ENCODE measurements around the gene WNK4. TPM values are rescaled to one million over a fixed set of nuclear protein-coding genes. Genes with fewer than 3 reads are reported as not detected.

Gene WNK4
- polyA plus RNA-seq, 1 donor, result 16.9 TPM

DNA sequence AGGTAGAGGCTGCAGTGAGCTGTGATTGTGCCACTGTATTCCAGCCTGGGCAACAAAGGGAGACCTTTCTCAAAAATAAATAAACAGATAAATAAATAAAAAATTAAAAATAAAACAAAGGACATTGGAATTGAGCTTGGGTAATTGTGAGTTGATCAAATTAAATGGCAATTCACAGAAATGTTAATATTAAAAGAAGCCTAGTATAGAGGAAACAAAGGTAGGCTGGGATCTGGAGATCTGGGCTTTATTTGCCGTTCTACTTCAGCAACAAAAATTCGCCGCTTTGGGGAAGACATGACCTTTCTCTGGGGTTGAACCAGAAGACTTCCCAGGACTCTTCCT lies 7.5 kb upstream of the WNK4 start:
- H3K4me3 ChIP-seq (ENCODE audit: low read length), result peak overlapping the region; percentile 93
- DNase-seq, result no peak
- no peaks in the 10 kb centered on the region for H3K9me3 ChIP-seq (ENCODE audit: control insufficient read depth, low read depth, low read length)
- peaks cover 10% of the 10 kb centered on the region for H3K4me1 ChIP-seq (ENCODE audit: control insufficient read depth, insufficient read depth, low read length)
- peak overlapping the region; percentile 83 for H3K27ac ChIP-seq (ENCODE audit: low read length)
- WGBS (ENCODE audit: insufficient coverage, low lambda C conversion rate), result no CpG with 5 or more reads among the region's 3 CpGs
- H3K36me3 ChIP-seq (ENCODE audit: control insufficient read depth, insufficient read depth, low read length), result peaks cover 28% of the 10 kb centered on the region
- H3K27me3 ChIP-seq (ENCODE audit: control insufficient read depth, insufficient read depth, low read length), result no peaks in the 10 kb centered on the region

DNA sequence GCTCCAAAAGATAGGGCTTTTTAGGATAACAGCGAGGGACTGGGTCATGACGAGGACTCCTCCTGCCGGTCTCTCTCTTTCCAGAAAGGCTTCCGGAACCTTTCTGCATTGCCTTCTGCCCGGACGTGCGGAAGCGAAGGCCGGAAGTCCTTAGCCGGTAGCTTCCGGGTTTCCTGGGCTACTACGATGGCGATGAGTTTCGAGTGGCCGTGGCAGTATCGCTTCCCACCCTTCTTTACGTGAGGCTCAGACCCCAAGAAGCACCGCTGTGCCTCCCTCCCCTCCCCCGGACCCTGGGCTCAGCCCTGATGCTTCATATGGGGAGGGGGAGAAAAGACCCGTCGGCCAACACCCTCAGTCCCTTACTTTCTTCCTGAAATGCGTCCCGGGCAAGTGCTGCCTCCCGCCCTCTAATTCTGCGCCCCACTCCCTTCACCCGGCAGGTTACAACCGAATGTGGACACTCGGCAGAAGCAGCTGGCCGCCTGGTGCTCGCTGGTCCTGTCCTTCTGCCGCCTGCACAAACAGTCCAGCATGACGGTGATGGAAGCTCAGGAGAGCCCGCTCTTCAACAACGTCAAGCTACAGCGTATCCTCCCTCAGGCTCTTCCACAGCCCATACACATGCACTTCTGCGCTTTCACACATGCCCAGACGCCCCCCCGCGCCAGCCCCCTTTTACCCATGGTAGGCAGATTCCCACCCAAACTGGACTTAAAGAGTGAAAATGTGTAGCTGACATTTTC lies 6.9 kb upstream of the WNK4 start, which contains the start of gene VPS25:
VPS25 (plus strand) TSS at position 160 of the 746 bp plus-strand sequence; CDS start at position 187, 27 bp downstream.
- H3K9me3 ChIP-seq (ENCODE audit: control insufficient read depth, low read depth, low read length), result no peaks in the 10 kb centered on the region
- H3K36me3 ChIP-seq (ENCODE audit: control insufficient read depth, insufficient read depth, low read length), result peaks cover 32% of the 10 kb centered on the region
- peak within 1 kb of the TSS; percentile 83 for H3K27ac ChIP-seq (ENCODE audit: low read length)
- H3K27me3 ChIP-seq (ENCODE audit: control insufficient read depth, insufficient read depth, low read length), result no peaks in the 10 kb centered on the region
- peaks cover 11% of the 10 kb centered on the region for H3K4me1 ChIP-seq (ENCODE audit: control insufficient read depth, insufficient read depth, low read length)
- WGBS (ENCODE audit: insufficient coverage, low lambda C conversion rate), result 0% methylated on average over 2 of the region's 39 CpGs
- H3K4me3 ChIP-seq (ENCODE audit: low read length), result peak within 1 kb of the TSS; percentile 93
- DNase-seq, result peak; percentile 78 to 84

GRCh38 chr17:42774066-42774745 lies 6.2 kb upstream of the WNK4 start:
- H3K4me1 ChIP-seq (ENCODE audit: control insufficient read depth, insufficient read depth, low read length), result peaks cover 17% of the 10 kb centered on the region
- WGBS (ENCODE audit: insufficient coverage, low lambda C conversion rate), result no CpG with 5 or more reads among the region's 3 CpGs
- no peaks in the 10 kb centered on the region for H3K9me3 ChIP-seq (ENCODE audit: control insufficient read depth, low read depth, low read length)
- no peaks in the 10 kb centered on the region for H3K27me3 ChIP-seq (ENCODE audit: control insufficient read depth, insufficient read depth, low read length)
- DNase-seq, result no peak
- peaks cover 39% of the 10 kb centered on the region for H3K36me3 ChIP-seq (ENCODE audit: control insufficient read depth, insufficient read depth, low read length)
- H3K27ac ChIP-seq (ENCODE audit: low read length), result peak overlapping the region; percentile 83
- peak overlapping the region; percentile 93 for H3K4me3 ChIP-seq (ENCODE audit: low read length)

DNA sequence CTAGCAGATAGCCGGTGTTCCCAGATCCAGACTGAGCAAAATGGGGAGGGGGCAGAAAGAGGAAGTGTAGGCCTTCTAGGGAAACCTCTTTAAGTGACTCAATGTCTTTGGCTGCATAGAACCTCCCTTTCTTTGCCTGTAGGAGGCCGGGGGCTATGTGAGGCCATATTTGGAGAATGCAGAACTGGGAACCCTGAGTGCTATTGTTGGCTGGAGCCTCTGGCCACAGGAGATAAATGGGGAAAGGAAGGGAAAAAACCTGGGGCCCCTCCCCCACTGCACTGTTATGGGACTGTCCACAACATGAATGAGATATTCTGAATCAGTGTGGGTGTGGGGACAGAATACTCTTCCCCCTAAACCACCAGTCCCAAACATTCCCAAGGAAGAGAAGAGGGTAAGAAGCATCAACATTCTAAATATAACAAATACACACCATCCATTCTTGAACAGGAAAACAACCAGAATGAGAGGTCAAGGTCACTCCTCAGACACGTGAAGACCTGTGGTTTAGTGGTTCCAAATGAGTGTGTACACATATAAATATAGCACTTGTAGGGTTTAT lies 4.8 kb upstream of the WNK4 start:
- H3K9me3 ChIP-seq (ENCODE audit: control insufficient read depth, low read depth, low read length), result no peaks in the 10 kb centered on the region
- H3K4me1 ChIP-seq (ENCODE audit: control insufficient read depth, insufficient read depth, low read length), result peaks cover 23% of the 10 kb centered on the region
- H3K27me3 ChIP-seq (ENCODE audit: control insufficient read depth, insufficient read depth, low read length), result no peaks in the 10 kb centered on the region
- no CpG with 5 or more reads among the region's 3 CpGs for WGBS (ENCODE audit: insufficient coverage, low lambda C conversion rate)
- no peak overlapping the region for H3K4me3 ChIP-seq (ENCODE audit: low read length)
- H3K36me3 ChIP-seq (ENCODE audit: control insufficient read depth, insufficient read depth, low read length), result peaks cover 41% of the 10 kb centered on the region
- no peak for DNase-seq
- H3K27ac ChIP-seq (ENCODE audit: low read length), result no peak overlapping the region

DNA sequence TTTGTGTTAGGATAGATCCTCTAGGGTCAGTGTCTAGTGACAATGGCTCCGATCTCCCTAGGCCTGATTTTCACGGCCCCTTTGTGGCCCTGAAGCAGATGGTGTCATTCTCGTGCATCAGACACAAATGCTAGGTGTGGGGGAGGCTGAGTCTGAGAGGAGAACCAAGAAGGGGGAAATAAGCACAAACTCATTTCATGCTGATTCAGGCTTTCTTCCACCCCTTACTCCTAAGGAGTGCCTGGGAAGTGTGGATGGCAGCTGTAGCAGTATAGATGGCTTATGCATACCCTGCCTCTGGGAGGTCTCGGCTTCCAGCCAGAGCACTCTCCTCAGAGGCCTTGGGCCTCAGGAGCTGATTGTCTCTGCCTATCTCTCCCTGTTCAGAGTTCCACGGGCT lies 1.8 kb upstream of the WNK4 start:
- Histone ChIP-seq H3K4me1 (ENCODE audit: control insufficient read depth, insufficient read depth, low read length) (peaks cover 32% of the 10 kb centered on the region), H3K4me3 (ENCODE audit: low read length) (no peak overlapping the region), H3K9me3 (ENCODE audit: control insufficient read depth, low read depth, low read length) (no peaks in the 10 kb centered on the region), H3K27me3 (ENCODE audit: control insufficient read depth, insufficient read depth, low read length) (peaks cover 28% of the 10 kb centered on the region), H3K27ac (ENCODE audit: low read length) (peak overlapping the region; percentile 74), H3K36me3 (ENCODE audit: control insufficient read depth, insufficient read depth, low read length) (peaks cover 41% of the 10 kb centered on the region)
- WGBS (ENCODE audit: insufficient coverage, low lambda C conversion rate), result no CpG with 5 or more reads among the region's 5 CpGs
- no peak for DNase-seq

DNA sequence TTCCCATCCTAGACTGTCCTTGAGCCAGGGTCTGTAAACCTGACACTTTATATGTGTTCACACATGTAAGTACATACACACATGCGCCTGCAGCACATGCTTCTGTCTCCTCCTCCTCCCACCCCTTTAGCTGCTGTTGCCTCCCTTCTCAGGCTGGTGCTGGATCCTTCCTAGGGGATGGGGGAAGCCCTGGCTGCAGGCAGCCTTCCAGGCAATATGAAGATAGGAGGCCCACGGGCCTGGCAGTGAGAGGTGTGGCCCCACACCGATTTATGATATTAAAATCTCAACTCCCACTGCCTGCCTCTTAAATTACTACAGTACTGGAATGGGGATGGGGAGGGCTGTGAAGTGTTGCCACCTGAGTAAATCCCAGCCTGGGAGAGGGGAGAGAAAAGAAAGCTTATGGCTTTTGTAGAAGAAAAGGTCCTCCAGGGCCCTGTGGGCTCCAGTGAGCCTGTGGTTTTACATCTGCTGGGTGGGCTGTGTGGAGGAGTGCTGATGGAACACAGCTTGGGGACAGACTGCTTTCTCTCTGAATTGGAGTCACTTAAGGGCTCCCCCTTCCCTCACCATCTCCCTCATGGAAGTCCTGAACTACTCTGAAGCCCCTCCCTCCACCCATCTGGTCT lies 990 bp upstream of the WNK4 start:
- WGBS (ENCODE audit: insufficient coverage, low lambda C conversion rate), result no CpG with 5 or more reads among the region's 3 CpGs
- H3K36me3 ChIP-seq (ENCODE audit: control insufficient read depth, insufficient read depth, low read length), result peaks cover 44% of the 10 kb centered on the region
- H3K4me3 ChIP-seq (ENCODE audit: low read length), result no peak overlapping the region
- peak overlapping the region; percentile 74 for H3K27ac ChIP-seq (ENCODE audit: low read length)
- peaks cover 25% of the 10 kb centered on the region for H3K4me1 ChIP-seq (ENCODE audit: control insufficient read depth, insufficient read depth, low read length)
- H3K27me3 ChIP-seq (ENCODE audit: control insufficient read depth, insufficient read depth, low read length), result peaks cover 37% of the 10 kb centered on the region
- no peak for DNase-seq
- no peaks in the 10 kb centered on the region for H3K9me3 ChIP-seq (ENCODE audit: control insufficient read depth, low read depth, low read length)

- peaks cover 53% of the 10 kb centered on the region for H3K27me3 ChIP-seq (ENCODE audit: control insufficient read depth, insufficient read depth, low read length)
- H3K27ac ChIP-seq (ENCODE audit: low read length), result peak overlapping the region; percentile 50
- no peaks in the 10 kb centered on the region for H3K9me3 ChIP-seq (ENCODE audit: control insufficient read depth, low read depth, low read length)
- H3K4me1 ChIP-seq (ENCODE audit: control insufficient read depth, insufficient read depth, low read length), result peaks cover 22% of the 10 kb centered on the region
- H3K36me3 ChIP-seq (ENCODE audit: control insufficient read depth, insufficient read depth, low read length), result peaks cover 31% of the 10 kb centered on the region
- no peak for DNase-seq
- no CpG with 5 or more reads among the region's 39 CpGs for WGBS (ENCODE audit: insufficient coverage, low lambda C conversion rate)
- peak overlapping the region; percentile 68 for H3K4me3 ChIP-seq (ENCODE audit: low read length)
Observed at GRCh38 chr17:42780851-42781638, 635 bp downstream of the WNK4 start.

GRCh38 chr17:42781639-42782165 lies 1.3 kb downstream of the WNK4 start:
- WGBS (ENCODE audit: insufficient coverage, low lambda C conversion rate), result no CpG with 5 or more reads among the region's 10 CpGs
- Histone ChIP-seq H3K9me3 (ENCODE audit: control insufficient read depth, low read depth, low read length) (no peaks in the 10 kb centered on the region), H3K27ac (ENCODE audit: low read length) (no peak overlapping the region), H3K4me1 (ENCODE audit: control insufficient read depth, insufficient read depth, low read length) (peaks cover 22% of the 10 kb centered on the region), H3K4me3 (ENCODE audit: low read length) (peak overlapping the region; percentile 68), H3K27me3 (ENCODE audit: control insufficient read depth, insufficient read depth, low read length) (peaks cover 53% of the 10 kb centered on the region), H3K36me3 (ENCODE audit: control insufficient read depth, insufficient read depth, low read length) (peaks cover 26% of the 10 kb centered on the region)
- no peak for DNase-seq

- H3K36me3 ChIP-seq (ENCODE audit: control insufficient read depth, insufficient read depth, low read length), result peaks cover 25% of the 10 kb centered on the region
- peak overlapping the region; percentile 68 for H3K4me3 ChIP-seq (ENCODE audit: low read length)
- no peak overlapping the region for H3K27ac ChIP-seq (ENCODE audit: low read length)
- H3K9me3 ChIP-seq (ENCODE audit: control insufficient read depth, low read depth, low read length), result no peaks in the 10 kb centered on the region
- peaks cover 22% of the 10 kb centered on the region for H3K4me1 ChIP-seq (ENCODE audit: control insufficient read depth, insufficient read depth, low read length)
- WGBS (ENCODE audit: insufficient coverage, low lambda C conversion rate), result no CpG with 5 or more reads among the region's 29 CpGs
- H3K27me3 ChIP-seq (ENCODE audit: control insufficient read depth, insufficient read depth, low read length), result peaks cover 53% of the 10 kb centered on the region
- no peak for DNase-seq
Observed at GRCh38 chr17:42782166-42783061, 2.0 kb downstream of the WNK4 start.
